Pancreas (tissue), 10 donors: Measurements from ENCODE around the gene KLF17. TPM values are rescaled to one million over a fixed set of nuclear protein-coding genes. Genes with fewer than 3 reads are reported as not detected.

Source experiments
- ATAC-seq, 4 donors: fragments of 200-7000 bp; cut with Tn5 transposase; one replicate each; pipeline versions ENCODE4 v1.8.0 to v1.9.1; 2020; ENCODE audit warnings: mild to moderate bottlenecking in 4 of 4, moderate library complexity in 4 of 4
- DNase-seq, 6 donors: peaks; one replicate each; pipeline ENCODE4 v3.0.0-alpha.2; 2020
- FAIRE-seq: peaks from 2 replicates; lab custom pipeline; 2012; peaks lifted over from hg19 to GRCh38; lab: Jason Lieb, UNC
- H3K27ac ChIP-seq, 4 donors: fragments of 200-600 bp; sonication (generic); 1 replicate in 3 of 4; 2 replicates in 1 of 4; pipeline versions ENCODE4 v1.5.0 to v1.8.0; 2020
- H3K27me3 ChIP-seq, 4 donors: fragments of 200-600 bp; one replicate each; pipeline ENCODE4 v1.8.0; 2021
- H3K36me3 ChIP-seq, 3 donors: fragments of 200-600 bp; sonication (generic) in 1 of 3; one replicate each; pipeline versions ENCODE4 v1.5.0 to v1.8.0; 2020 to 2021
- H3K4me1 ChIP-seq, 3 donors: fragments of 200-600 bp; one replicate each; pipeline ENCODE4 v1.8.0; 2021
- H3K4me3 ChIP-seq, 4 donors: fragments of 200-600 bp; sonication (generic) in 2 of 4; one replicate each; pipeline versions ENCODE4 v1.5.0 to v1.8.0; 2020 to 2021
- H3K9me3 ChIP-seq, 4 donors: fragments of 200-600 bp; one replicate each; pipeline ENCODE4 v1.8.0; 2021
- WGBS, 2 donors: extraction: QIAGEN DNeasy Blood & Tissue Kit; methylation state at CpG; one replicate each; pipeline ENCODE4 v1.1.7; 2013; 5-methylcytosine and 5-hydroxymethylcytosine counted together
- intact Hi-C, 3 donors: fragments of 100-400 bp; cut with DNase I; formaldehyde crosslinking; loops; one replicate each; pipeline versions ENCODE4 v1.11.1 to v1.14.2; 2022
- polyA plus RNA-seq, 2 donors: library from polyadenylated mRNA; stranded (reverse); fragments of 200-250 nt; gene quantifications; one replicate each; pipeline ENCODE4 v1.2.3, GENCODE V29; 2013
- total RNA-seq, 6 donors: library from RNA; stranded (reverse); fragmentation: NEBNext Ultra II Directional in 4 of 6; extraction: Animal tissue kit (Norgen Biotek cat#: 25700) in 4 of 6; gene quantifications; one replicate each; pipeline versions ENCODE4 v1.2.1 to v1.2.4, GENCODE V29; 2021 to 2023
- TF ChIP-seq, protein P1 (sequence below), 4 donors: fragments of 200-600 bp; sonication (generic) in 3 of 4; IDR thresholded peaks; one replicate each; pipeline versions ENCODE4 v1.5.0 to v1.8.0; 2021; ENCODE audit warnings: antibody characterized with exemption in 4 of 4
- donor health status: healthy with polysubstance abuse.
- donor health status: DM: no; HTN: no; CAD: no; lungs with moderate emphysema.
- donor health status: DM: no; HTN: no; CAD: no.
- donor health status: control.
- donor health status: control.
- donor health status: Bipolar disorder and iron deficiency.
- donor health status: DM: yes; HTN: yes; CAD: no.
- donor health status: DM: no; HTN: no; CAD: no.
- donor health status: DM: no; HTN: no; CAD: no.
- donor health status: DM: yes; HTN: yes; CAD: no.

The KLF17 gene, protein sequence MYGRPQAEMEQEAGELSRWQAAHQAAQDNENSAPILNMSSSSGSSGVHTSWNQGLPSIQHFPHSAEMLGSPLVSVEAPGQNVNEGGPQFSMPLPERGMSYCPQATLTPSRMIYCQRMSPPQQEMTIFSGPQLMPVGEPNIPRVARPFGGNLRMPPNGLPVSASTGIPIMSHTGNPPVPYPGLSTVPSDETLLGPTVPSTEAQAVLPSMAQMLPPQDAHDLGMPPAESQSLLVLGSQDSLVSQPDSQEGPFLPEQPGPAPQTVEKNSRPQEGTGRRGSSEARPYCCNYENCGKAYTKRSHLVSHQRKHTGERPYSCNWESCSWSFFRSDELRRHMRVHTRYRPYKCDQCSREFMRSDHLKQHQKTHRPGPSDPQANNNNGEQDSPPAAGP
- total RNA-seq (under 1 TPM in 1 of 6 donors, not detected in 5; 0.12 TPM), polyA plus RNA-seq (not detected)

DNA sequence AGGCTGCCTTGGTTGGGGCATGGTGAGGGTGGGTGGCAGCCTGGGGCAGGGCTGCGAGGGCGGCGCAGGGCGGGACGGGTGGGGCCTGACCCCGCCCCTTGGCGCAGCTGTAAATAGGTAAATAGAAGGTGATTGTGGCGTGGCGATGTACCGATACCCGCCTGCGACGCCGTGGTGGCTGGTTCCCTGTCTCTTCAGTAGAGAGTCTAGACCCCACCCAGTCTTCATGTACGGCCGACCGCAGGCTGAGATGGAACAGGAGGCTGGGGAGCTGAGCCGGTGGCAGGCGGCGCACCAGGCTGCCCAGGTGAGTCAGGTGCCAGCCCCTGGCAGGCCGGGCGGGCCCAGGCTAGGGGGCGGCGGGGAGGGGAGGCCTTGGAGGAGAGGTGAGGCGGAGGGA, at the start of gene KLF17:
Gene KLF17 (plus strand): TSS at position 140 of the 400 bp plus-strand sequence. CDS start 87 bp downstream, at position 227.
- no peak within 1 kb of the TSS for H3K4me3 ChIP-seq
- no peak for DNase-seq
- TF ChIP-seq, protein P1, sequence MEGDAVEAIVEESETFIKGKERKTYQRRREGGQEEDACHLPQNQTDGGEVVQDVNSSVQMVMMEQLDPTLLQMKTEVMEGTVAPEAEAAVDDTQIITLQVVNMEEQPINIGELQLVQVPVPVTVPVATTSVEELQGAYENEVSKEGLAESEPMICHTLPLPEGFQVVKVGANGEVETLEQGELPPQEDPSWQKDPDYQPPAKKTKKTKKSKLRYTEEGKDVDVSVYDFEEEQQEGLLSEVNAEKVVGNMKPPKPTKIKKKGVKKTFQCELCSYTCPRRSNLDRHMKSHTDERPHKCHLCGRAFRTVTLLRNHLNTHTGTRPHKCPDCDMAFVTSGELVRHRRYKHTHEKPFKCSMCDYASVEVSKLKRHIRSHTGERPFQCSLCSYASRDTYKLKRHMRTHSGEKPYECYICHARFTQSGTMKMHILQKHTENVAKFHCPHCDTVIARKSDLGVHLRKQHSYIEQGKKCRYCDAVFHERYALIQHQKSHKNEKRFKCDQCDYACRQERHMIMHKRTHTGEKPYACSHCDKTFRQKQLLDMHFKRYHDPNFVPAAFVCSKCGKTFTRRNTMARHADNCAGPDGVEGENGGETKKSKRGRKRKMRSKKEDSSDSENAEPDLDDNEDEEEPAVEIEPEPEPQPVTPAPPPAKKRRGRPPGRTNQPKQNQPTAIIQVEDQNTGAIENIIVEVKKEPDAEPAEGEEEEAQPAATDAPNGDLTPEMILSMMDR (IDR thresholded peaks at IDR 0.05), result no peak
- H3K4me1 ChIP-seq, result no peaks in the 10 kb centered on the region
- WGBS, 2 donors, result 94 to 97% methylated on average over 25 of the region's 25 CpGs
- H3K27me3 ChIP-seq, result no peaks in the 10 kb centered on the region
- no peak for FAIRE-seq
- intact Hi-C loops, result no loop called here
- H3K27ac ChIP-seq, result no peak within 1 kb of the TSS
- H3K36me3 ChIP-seq, result no peaks in the 10 kb centered on the region
- no peaks in the 10 kb centered on the region for H3K9me3 ChIP-seq
- ATAC-seq, result no peak

DNA sequence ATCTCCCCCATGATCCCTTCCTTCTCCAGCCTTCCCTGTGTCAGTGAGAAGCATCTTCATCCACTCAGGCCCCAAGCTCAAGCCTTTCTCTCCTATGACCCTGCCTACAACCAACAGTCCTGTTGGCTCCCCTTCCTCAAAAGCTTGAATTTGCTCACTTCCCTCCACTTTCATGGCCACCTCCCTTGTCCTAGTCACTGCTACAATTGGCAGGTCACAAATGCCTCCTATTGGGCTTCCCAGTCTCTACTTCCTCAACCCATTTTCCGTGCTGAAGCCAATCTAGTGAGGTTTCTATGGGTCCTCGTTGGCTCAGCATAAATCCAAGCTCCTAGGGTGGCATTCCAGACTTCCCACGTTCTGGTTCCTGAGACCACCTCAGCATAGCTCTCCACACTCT, 47.2 kb upstream of the KLF17 start:
- no peaks in the 10 kb centered on the region for H3K36me3 ChIP-seq
- FAIRE-seq (no peak), ATAC-seq (no peak), DNase-seq (no peak)
- no peak overlapping the region for H3K27ac ChIP-seq
- TF ChIP-seq, protein P1 (IDR thresholded peaks at IDR 0.05), result no peak
- no peaks in the 10 kb centered on the region for H3K4me1 ChIP-seq
- intact Hi-C loops, result no loop called here
- H3K4me3 ChIP-seq, result no peak overlapping the region
- H3K27me3 ChIP-seq, result no peaks in the 10 kb centered on the region
- WGBS, 2 donors, result 46 to 61% methylated on average over 3 of the region's 3 CpGs
- no peaks in the 10 kb centered on the region for H3K9me3 ChIP-seq

DNA sequence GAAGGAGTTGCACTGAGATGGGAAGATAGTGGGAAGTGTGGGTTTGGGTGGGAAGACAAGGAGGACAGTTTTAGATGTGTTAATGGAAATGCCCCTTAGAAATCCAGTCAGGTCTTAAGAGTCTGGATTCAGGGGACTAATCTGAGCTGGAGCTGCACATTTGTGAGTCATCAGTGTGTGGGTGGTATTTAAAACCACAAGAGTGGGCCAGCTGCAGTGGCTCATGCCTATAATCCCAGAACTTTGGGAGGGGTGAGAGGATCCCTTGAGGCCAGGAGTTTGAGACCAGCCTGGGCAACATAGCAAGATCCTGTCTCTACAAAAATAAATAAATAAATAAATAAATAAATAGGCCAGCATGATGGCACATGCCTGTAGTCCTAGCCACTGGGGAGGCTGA, 46.4 kb upstream of the KLF17 start:
- Histone ChIP-seq H3K4me1 (no peaks in the 10 kb centered on the region), H3K27ac (no peak overlapping the region), H3K9me3 (no peaks in the 10 kb centered on the region), H3K27me3 (no peaks in the 10 kb centered on the region), H3K4me3 (no peak overlapping the region), H3K36me3 (no peaks in the 10 kb centered on the region)
- DNase-seq (no peak), ATAC-seq (peak in 1 of 4 donors; percentile 18), FAIRE-seq (no peak)
- TF ChIP-seq, protein P1 (IDR thresholded peaks at IDR 0.05), result no peak
- intact Hi-C loops, result no loop called here

DNA sequence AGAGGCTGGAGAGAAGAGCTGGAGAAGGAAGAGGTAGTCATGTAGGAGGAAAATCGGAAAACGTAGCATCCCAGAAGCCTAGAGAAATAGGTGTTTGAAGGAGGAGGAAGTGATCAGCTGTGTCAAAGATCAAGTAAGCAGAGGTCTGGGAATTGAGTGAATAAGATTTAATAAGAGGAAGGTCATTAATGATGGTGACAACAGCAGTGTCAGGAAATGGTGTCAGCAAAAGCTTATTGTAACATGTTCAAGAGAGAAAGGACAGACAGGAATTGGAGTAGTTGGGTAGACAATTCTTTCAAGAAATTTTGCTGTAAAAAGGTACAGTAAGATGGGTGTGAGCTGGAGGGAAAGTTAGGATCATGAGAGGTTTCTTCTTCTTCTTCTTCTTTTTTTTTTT, 45.8 kb upstream of the KLF17 start:
- no peak overlapping the region for H3K27ac ChIP-seq
- 78 to 96% methylated on average over 2 of the region's 2 CpGs for WGBS, 2 donors
- ATAC-seq, result no peak
- DNase-seq, result no peak
- no peaks in the 10 kb centered on the region for H3K27me3 ChIP-seq
- intact Hi-C loops, result no loop called here
- no peaks in the 10 kb centered on the region for H3K36me3 ChIP-seq
- no peaks in the 10 kb centered on the region for H3K4me1 ChIP-seq
- FAIRE-seq, result no peak
- TF ChIP-seq, protein P1 (IDR thresholded peaks at IDR 0.05), result no peak
- H3K4me3 ChIP-seq, result no peak overlapping the region
- H3K9me3 ChIP-seq, result no peaks in the 10 kb centered on the region

DNA sequence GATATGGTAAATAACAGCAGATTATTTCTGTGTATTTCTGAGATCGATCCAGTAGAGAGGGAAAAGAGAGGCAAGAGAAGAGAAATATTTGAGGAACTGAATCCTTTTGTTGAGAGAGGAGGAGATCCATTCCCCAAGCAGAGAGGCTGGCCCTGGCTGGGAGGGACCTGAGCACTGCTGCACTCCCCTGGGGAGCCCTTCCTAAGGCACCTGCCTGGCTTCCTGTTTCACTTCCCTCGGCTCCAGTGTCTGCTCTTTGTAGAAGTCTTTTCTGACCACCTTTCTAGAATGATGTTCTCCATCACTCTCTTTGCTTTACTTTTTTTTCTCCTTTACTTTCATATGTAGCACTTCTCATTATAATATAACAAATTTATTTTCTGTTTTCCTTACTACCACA, 45.1 kb upstream of the KLF17 start:
- no peaks in the 10 kb centered on the region for H3K27me3 ChIP-seq
- intact Hi-C loops, result no loop called here
- WGBS, 2 donors, result 38 to 55% methylated on average over 2 of the region's 2 CpGs
- DNase-seq (no peak), ATAC-seq (no peak), FAIRE-seq (no peak)
- H3K4me1 ChIP-seq, result no peaks in the 10 kb centered on the region
- H3K36me3 ChIP-seq, result no peaks in the 10 kb centered on the region
- H3K27ac ChIP-seq, result no peak overlapping the region
- H3K4me3 ChIP-seq, result no peak overlapping the region
- TF ChIP-seq, protein P1 (IDR thresholded peaks at IDR 0.05), result no peak
- H3K9me3 ChIP-seq, result no peaks in the 10 kb centered on the region
